ENCODE measurements around the gene CREM. TPM values are rescaled to one million over a fixed set of nuclear protein-coding genes. Genes with fewer than 3 reads are reported as not detected.

CREM gene
- total and polyA plus RNA-seq, 10 of the 15 experiments (the other 5 are each of a cell fraction or from before 2014, with no cell fraction given) = 51.3 to 115 (median 70.6) TPM

GRCh38 chr10:35119378-35119777, 7.3 kb upstream of the CREM start (continued):
- no peak for TF ChIP-seq HSF1 (IDR thresholded peaks at IDR 0.05; ENCODE audit: low read depth, low read length)

GRCh38 chr10:35124540-35124939, 2.1 kb upstream of the CREM start:
- Histone ChIP-seq H3K36me3 (ENCODE audit: control insufficient read depth in 2 of 2, insufficient read depth in 2 of 2, low read length in 1 of 2) (no peaks in the 10 kb centered on the region), H3K4me3 (no peak overlapping the region), H4K20me1 (ENCODE audit: control insufficient read depth, insufficient read depth) (no peaks in the 10 kb centered on the region), H3K27me3 (replicated peaks in 1 of 2; ENCODE audit: control insufficient read depth in 2 of 2, insufficient read depth in 2 of 2, low read length in 1 of 2) (no peaks in the 10 kb centered on the region), H3K4me2 (ENCODE audit: control insufficient read depth, insufficient read depth) (no peak overlapping the region), H3K27ac (ENCODE audit: control insufficient read depth, insufficient read depth) (no peak overlapping the region), H2AFZ (ENCODE audit: control insufficient read depth, low read depth, low read length) (no peak overlapping the region), H3K4me1 (ENCODE audit: control insufficient read depth, insufficient read depth, low read length) (peaks cover 3% of the 10 kb centered on the region; the same call in 1 of the 2 replicates), H3K9ac (ENCODE audit: control insufficient read depth, insufficient read depth, low read length) (no peak overlapping the region), H3K79me2 (ENCODE audit: control insufficient read depth, insufficient read depth, low read length) (peaks cover 24% of the 10 kb centered on the region), H3K9me3 (replicated peaks; ENCODE audit: control insufficient read depth, insufficient read depth, low read length) (no peaks in the 10 kb centered on the region)
- no peak for TF ChIP-seq BHLHE40 (IDR thresholded peaks at IDR 0.05; ENCODE audit: borderline replicate concordance in 1 of 2, low read depth in 2 of 2, low read length in 1 of 2)
- intact Hi-C loops (cut with micrococcal nuclease; ENCODE audit: unreplicated experiment) (loop anchor here (10.0 kb wide), 2 partner anchors 330 to 440 kb away; no protein-coding TSS in a partner anchor), in situ Hi-C loops (cut with MboI) (loop anchor here (5.0 to 25.0 kb wide), 5 partner anchors 93 to 1760 kb away; partner anchors contain the start of gene CCNY)
- DNase-seq (ENCODE audit: low read depth, low spot score) = no peak
- ChIA-PET SMC1A (ENCODE audit: uncharacterized antibody, unreplicated experiment) (interaction anchor here (2.1 to 15.6 kb wide), 3 partner anchors 69 to 93 kb away, joined by 9 to 281 read pairs (median 213); no protein-coding TSS in a partner anchor), CTCF (interaction anchor here (6.7 to 14.7 kb wide), 4 partner anchors 70 to 95 kb away, joined by 46 to 378 read pairs (median 142); no protein-coding TSS in a partner anchor), POLR2A (interaction anchor here (1.0 to 5.7 kb wide), 2 partner anchors 72 to 484 kb away, joined by 7 to 84 read pairs; no protein-coding TSS in a partner anchor), RAD21 (ENCODE audit: unreplicated experiment) (interaction anchor here (1.1 to 12.2 kb wide), 3 partner anchors 71 to 93 kb away, joined by 4 to 201 read pairs (median 66); no protein-coding TSS in a partner anchor)
- WGBS (ENCODE audit: insufficient coverage, insufficient replicate concordance, low lambda C conversion rate, missing lambda C conversion rate) = 74% methylated on average over 6 of the region's 6 CpGs
- FAIRE-seq = no peak
- no TSS peak for BruUV-seq (replicated peaks)
- no peak for ATAC-seq

Measured in GM12878 (cell line).